Erythroblast (primary cell): ENCODE data around the gene CDC27.

Source experiments
- DNase-seq, 2 experiments: peaks; one replicate each; lab custom pipeline; 2025; lab: John Stamatoyannopoulos, UW
- GATA1 ChIP-seq: IDR thresholded peaks from 2 replicates; pipeline ENCODE4 v1.6.1; 2011; ENCODE audit warnings: low read depth, mild to moderate bottlenecking, control low read depth, low read length, moderate library complexity
- POLR2A ChIP-seq: IDR thresholded peaks from 2 replicates; pipeline ENCODE4 v1.6.1; 2011; ENCODE audit warnings: mild to moderate bottlenecking, low read length

The CDC27 gene, protein sequence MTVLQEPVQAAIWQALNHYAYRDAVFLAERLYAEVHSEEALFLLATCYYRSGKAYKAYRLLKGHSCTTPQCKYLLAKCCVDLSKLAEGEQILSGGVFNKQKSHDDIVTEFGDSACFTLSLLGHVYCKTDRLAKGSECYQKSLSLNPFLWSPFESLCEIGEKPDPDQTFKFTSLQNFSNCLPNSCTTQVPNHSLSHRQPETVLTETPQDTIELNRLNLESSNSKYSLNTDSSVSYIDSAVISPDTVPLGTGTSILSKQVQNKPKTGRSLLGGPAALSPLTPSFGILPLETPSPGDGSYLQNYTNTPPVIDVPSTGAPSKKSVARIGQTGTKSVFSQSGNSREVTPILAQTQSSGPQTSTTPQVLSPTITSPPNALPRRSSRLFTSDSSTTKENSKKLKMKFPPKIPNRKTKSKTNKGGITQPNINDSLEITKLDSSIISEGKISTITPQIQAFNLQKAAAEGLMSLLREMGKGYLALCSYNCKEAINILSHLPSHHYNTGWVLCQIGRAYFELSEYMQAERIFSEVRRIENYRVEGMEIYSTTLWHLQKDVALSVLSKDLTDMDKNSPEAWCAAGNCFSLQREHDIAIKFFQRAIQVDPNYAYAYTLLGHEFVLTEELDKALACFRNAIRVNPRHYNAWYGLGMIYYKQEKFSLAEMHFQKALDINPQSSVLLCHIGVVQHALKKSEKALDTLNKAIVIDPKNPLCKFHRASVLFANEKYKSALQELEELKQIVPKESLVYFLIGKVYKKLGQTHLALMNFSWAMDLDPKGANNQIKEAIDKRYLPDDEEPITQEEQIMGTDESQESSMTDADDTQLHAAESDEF

DNA sequence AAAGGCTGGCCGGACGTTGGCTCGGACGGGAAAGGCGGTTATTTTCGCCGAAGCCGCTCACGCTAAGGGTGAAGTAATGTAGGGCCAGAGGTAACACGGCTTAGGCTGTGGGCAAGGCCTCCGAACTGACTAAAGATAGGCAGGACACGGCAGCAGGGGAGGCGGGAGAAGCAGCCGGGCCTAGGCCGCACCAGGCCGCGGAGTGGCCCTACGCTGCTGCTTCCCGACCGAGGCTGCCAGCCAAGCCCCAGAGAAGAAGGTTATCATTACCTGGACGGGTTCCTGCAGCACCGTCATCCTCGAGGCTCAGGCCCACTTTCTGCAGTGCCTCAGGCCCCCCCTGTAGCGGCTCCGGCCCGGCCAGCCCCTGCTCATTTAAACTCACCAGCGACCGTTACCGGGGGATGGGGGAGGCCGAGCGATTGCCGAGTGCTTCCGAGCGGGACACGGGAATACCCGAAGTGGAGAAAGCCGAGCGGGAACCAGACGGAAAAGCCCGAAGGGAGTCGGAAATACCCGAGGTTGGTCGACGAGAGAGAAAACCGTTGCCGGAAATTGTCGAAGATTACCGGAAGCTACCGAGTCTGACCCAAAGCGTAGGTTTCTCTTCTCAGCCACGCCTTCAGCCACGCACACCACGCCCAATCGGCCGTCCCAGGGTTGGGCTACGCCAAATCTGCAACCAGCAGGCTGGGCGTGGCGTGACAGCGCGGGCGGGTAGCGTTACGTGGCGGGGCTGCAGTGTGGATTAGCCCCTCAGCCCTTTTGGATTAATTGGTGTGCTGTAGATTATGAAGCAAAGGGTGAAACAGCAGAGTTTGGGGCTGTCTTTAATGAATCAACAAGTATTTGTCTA lies at the start of gene CDC27:
CDC27 (minus strand) TSS at position 420 of the 856 bp plus-strand sequence; CDS start at position 297, 123 bp downstream.
- DNase-seq, result peak; percentile 100
- TF ChIP-seq GATA1 (no peak), POLR2A (peak; percentile 88)

DNA sequence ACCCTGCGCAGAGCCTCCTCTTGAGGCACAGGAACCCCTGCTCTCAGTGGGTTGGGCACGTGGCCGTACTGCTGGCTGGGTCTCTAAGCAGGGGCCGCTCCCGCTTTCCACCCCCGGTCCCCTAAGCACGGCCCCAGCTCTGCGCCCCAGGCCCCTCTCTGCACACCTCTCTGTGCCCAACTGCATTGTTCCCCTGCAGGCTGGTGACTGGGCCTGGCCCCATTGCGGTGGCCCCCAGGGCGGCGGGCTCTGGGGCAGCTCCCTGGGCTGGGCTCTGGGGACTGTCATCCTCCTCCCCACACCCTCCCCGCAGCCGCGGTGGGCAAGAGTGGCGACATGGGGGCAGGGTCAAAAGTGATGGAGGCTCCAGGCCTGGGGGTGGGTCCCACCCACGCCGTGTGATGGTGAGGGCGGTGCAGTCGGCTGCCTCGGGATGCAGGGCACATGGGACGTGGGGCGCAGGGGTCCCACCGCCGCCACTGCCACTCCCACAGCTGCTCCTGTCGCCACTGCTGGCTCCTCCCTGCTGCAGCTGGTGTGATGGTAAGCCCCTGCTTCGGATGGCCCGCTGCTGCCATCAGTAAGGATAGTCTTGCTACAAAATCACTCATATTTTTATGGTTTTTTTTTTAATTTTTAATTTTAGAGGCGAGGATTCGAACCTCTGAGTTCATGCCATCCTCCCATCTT lies 49.4 kb upstream of the CDC27 start:
- TF ChIP-seq POLR2A (no peak), GATA1 (no peak)
- DNase-seq, result no peak

DNA sequence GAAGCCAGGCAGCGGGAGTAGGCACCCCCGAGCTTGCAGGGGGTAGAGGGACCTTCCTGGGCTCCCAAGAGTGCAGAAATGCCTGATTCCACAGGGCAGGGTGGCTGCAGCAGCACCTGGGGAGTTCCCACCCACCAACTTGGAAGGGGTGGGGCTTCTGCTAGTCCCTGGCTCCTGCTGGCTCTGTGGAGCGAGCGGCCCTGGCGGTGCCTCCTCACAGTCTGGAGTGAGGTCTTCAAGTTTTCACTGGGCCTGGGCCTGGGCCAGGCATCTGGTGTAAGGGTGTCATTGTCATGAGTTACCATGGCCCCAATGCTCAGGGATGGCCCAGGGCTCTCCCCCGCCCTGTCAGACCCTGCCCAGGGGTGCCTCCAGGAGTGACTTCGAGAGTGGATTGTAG lies 48.7 kb upstream of the CDC27 start:
- DNase-seq, result no peak
- TF ChIP-seq POLR2A (no peak), GATA1 (no peak)

DNA sequence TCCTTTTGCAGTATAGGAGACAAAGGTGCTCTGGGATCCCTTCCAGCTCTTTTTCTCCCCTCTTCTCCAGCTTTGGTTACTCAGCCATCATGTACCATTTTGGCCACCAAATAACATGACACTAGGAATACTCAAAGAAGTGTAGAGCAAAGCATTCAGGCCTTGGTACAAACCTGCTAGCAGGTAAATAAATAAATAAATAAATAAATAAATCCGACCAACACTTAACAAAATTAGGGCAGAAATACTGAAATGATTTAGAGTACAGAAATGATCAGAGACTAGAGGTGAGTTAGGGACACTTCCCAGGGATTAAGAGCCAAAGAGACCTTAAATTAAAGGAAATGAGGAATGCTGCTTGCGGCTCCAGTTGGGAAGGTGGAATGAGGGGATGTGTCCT lies 46.8 kb upstream of the CDC27 start:
- no peak for DNase-seq
- TF ChIP-seq GATA1, result no peak
- no peak for TF ChIP-seq POLR2A

DNA sequence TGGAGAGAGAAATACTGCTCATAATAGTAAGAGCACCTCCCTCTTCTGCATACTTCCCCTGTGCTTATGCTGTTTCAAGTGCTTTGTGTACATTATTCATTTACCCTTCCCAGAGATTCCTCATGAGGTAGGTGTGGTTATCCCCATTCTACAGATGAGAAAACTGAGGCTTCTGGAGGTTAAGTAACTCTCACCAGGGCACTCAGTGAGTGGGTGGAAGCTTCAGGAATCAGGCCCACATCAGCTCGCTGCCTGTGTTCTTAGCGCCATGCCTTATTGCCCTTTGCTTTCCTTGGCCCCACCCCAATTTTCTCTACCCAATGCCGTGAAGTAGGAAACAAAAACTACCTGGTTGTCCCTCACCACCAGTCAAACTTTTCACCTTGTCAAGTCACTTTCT lies 46.4 kb upstream of the CDC27 start:
- DNase-seq, result no peak

DNA sequence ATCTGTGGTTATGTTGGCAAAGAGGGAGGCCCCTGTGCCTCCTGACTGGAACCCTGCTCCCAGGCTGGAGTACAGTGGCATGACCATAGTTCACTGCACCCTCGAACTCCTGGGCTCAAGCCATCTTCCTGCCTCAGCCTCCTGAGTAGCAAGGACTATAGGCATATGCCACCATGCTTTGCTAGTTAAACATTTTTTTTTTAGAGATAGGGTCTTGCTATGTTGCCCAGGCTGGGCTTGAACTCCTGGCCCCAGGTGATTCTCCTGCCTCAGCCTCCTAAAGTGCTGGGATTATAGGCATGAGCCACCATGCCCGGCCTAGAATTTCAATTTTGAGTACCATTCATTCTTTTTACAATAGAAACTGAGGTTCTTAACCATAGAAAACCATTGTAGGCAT lies 43.4 kb upstream of the CDC27 start:
- DNase-seq, result no peak
- TF ChIP-seq GATA1 (no peak), POLR2A (no peak)

More for the DNA sequence above, 46.4 kb upstream of the CDC27 start:
- no peak for TF ChIP-seq POLR2A
- TF ChIP-seq GATA1, result no peak

DNA sequence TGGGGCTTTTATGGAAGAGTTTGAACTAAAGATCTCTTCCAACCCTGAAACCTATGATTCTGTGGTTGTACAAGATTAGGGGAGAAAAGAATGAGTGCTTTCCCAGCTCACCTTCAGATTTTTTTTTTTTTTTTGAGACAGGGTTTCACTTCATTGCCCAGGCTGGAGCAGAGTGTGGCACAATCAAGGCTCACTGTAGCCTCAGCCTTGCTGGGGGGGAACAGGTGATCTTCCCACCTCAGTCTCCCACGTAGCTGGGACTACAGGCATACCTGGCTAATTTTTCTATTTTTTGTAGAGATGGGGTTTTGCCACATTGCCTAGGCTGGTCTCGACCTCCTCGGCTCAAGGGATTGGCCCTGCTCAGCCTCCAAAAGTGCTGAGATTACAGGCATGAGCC lies 42.8 kb upstream of the CDC27 start:
- TF ChIP-seq POLR2A (no peak), GATA1 (no peak)
- DNase-seq, result no peak

DNA sequence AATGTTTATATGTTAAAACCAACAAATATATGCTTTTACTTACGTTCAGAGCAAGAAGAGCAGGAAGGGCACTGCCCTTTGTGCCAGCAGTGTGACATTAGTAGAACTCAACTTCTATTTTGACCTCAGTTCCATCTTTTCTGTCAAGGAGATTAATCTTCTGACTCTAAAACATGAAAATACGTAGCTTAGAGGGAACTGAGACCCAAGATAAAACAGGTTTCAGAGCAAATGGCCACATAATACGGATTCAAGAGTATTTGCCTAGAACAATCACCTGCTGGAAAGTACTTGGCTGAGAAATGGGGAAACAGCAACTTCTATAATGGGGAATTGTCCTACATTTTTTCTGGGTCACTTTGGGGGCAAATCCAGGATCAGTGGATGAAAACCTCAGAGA lies 42.2 kb upstream of the CDC27 start:
- TF ChIP-seq POLR2A (no peak), GATA1 (no peak)
- DNase-seq, result no peak

DNA sequence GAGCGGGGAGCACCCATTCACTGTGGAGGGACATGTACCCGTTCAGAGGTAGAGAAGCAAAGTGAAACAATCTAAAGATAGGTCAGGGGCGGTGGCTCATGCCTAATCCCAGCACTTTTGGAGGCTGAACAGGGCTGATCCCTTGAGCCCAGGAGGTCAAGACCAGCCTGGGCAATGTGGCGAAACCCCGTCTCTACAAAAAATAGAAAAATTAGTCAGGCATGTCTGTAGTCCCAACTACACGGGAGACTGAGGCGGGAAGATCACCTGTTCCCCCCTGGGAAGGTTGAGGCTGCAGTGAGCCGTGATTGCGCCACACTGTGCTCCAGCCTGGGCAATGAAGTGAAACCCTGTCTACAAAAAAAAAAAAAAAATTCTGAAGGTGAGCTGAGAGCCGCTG lies 41.8 kb upstream of the CDC27 start:
- TF ChIP-seq GATA1, result no peak
- no peak for TF ChIP-seq POLR2A
- no peak for DNase-seq

DNA sequence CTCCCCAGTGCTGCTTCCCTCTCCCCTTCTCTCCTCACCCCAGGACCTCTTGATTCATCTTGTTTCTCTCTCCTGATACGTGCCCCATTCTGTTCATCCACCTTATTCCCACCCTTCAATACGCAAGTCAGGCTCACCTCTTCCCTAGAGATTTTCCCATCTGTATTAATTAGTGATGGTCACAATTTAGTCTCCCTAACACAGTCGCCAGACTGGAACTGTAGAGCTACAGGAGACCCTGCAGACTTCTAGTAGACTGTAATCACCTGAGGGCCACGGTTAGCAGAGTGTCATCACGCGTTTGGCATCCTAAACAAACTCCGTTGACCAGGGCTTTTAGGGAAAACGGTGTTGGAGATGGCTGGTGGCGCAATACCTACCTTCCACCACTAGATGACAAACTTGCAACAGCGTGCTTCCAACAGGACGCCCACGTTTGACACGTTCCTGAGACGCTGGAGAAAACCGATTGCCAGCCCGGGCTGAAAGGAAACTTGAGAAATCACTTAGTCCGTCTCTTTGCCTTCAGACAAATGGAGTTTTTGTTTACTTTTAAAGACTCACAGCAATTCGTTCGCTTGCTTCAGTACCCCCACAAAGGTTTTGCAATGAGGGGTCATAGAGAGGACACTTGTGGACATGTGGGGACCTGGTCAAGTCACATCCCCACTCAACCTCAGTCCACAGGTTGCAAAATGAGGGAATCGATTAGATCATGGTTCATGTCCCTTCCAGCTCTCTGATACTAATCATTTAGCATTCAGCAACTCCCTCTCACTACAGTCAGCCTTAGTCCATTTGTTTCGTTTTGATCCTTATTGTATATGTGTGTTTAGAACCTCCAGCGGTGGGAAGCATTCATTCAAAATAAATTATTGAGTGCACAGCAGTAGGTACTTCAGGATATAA lies 40.7 kb upstream of the CDC27 start:
- no peak for TF ChIP-seq POLR2A
- no peak for TF ChIP-seq GATA1
- DNase-seq, result peak; percentile 88 to 90

DNA sequence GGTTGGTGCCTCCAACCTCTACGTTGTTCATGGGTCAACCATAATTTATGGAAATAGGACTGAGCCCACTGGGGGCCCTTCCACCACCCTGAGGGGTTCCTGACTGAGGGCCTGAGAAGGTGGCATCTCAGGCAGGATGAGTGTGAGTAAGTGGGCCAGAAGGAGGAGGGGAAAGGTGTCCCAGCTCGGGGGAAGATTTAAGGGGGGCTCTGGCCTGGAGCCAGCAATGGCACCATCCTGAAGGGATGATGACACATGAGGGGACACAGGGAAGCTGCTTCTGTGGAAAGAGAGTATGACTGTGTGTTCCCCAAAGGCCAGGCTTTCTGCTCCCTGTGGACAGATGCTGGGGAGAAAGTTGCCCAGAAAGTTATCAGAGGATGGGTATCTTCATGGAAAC lies 38.8 kb upstream of the CDC27 start:
- TF ChIP-seq POLR2A (no peak), GATA1 (no peak)
- DNase-seq, result no peak
